Measurements from ENCODE around the gene ADAMTS18. TPM values are rescaled to one million over a fixed set of nuclear protein-coding genes. Genes with fewer than 3 reads are reported as not detected.
A peak's percentile ranks its signal among the peaks of the same experiment; 100 is the strongest.

ADAMTS18 gene
- polyA plus RNA-seq, 3 donors, result 4.0 to 5.4 (median 5.0) TPM

GRCh38 chr16:77236063-77236511 is 198.7 kb downstream of the ADAMTS18 start:
- DNase-seq (ENCODE audit: low read depth in 3 of 3, low spot score in 2 of 3), result peak; percentile 65 to 66 (median 65)

GRCh38 chr16:77234611-77235010 is 200.2 kb downstream of the ADAMTS18 start:
- no peak for DNase-seq (ENCODE audit: low read depth in 3 of 3, low spot score in 2 of 3)

GRCh38 chr16:77233799-77234519 is 200.9 kb downstream of the ADAMTS18 start:
- no peak for DNase-seq (ENCODE audit: low read depth in 3 of 3, low spot score in 2 of 3)

Other genes with a start within 250 kb of the ADAMTS18 start
- gene MON1B, start 243.8 kb downstream of the ADAMTS18 start, polyA plus RNA-seq (ENCODE audit: insufficient read length in 3 of 3), result 10 to 100 TPM; 23.0 to 23.9 (median 23.9) TPM
- gene SYCE1L, start 235.6 kb downstream of the ADAMTS18 start, polyA plus RNA-seq (ENCODE audit: insufficient read length in 3 of 3), result 1 to 10 TPM; 2.3 to 4.1 (median 2.9) TPM